ENCODE measurements around the gene KCNN3.

Gene KCNN3

GRCh38 chr1:154807048-154807591 is 63.0 kb downstream of the KCNN3 start:
- H3K4me3 ChIP-seq (ENCODE audit: low read depth, low read length) = no peak overlapping the region
- no peak for DNase-seq (ENCODE audit: low read depth)
- TF ChIP-seq POLR2A (IDR thresholded peaks at IDR 0.05; ENCODE audit: extremely low read depth, insufficient read length) (no peak), MYC (IDR thresholded peaks at IDR 0.05; ENCODE audit: low read depth, low read length) (no peak), MAX (IDR thresholded peaks at IDR 0.05; ENCODE audit: low read depth, low read length) (no peak), CTCF (IDR thresholded peaks at IDR 0.05; ENCODE audit: low read depth, low read length) (no peak)

GRCh38 chr1:154806333-154806732 is 63.7 kb downstream of the KCNN3 start:
- no peak for TF ChIP-seq POLR2A (IDR thresholded peaks at IDR 0.05; ENCODE audit: extremely low read depth, insufficient read length)
- no peak for TF ChIP-seq MAX (IDR thresholded peaks at IDR 0.05; ENCODE audit: low read depth, low read length)
- TF ChIP-seq CTCF (IDR thresholded peaks at IDR 0.05; ENCODE audit: low read depth, low read length) = no peak
- TF ChIP-seq MYC (IDR thresholded peaks at IDR 0.05; ENCODE audit: low read depth, low read length) = no peak
- DNase-seq (ENCODE audit: low read depth) = no peak
- H3K4me3 ChIP-seq (ENCODE audit: low read depth, low read length) = no peak overlapping the region

- DNase-seq (ENCODE audit: low read depth) = no peak
- no peak for TF ChIP-seq POLR2A (IDR thresholded peaks at IDR 0.05; ENCODE audit: extremely low read depth, insufficient read length)
- TF ChIP-seq MYC (IDR thresholded peaks at IDR 0.05; ENCODE audit: low read depth, low read length) = no peak
- no peak for TF ChIP-seq CTCF (IDR thresholded peaks at IDR 0.05; ENCODE audit: low read depth, low read length)
Observed at GRCh38 chr1:154802982-154803920, 66.8 kb downstream of the KCNN3 start.

GRCh38 chr1:154802336-154802969 is 67.6 kb downstream of the KCNN3 start:
- no peak overlapping the region for H3K4me3 ChIP-seq (ENCODE audit: low read depth, low read length)

More at GRCh38 chr1:154802982-154803920, 66.8 kb downstream of the KCNN3 start:
- no peak overlapping the region for H3K4me3 ChIP-seq (ENCODE audit: low read depth, low read length)

More at GRCh38 chr1:154802336-154802969, 67.6 kb downstream of the KCNN3 start:
- DNase-seq (ENCODE audit: low read depth) = no peak
- TF ChIP-seq MYC (IDR thresholded peaks at IDR 0.05; ENCODE audit: low read depth, low read length) (no peak), CTCF (IDR thresholded peaks at IDR 0.05; ENCODE audit: low read depth, low read length) (no peak), MAX (IDR thresholded peaks at IDR 0.05; ENCODE audit: low read depth, low read length) (no peak), POLR2A (IDR thresholded peaks at IDR 0.05; ENCODE audit: extremely low read depth, insufficient read length) (no peak)
